ENCODE measurements around the gene CCM2.

DNA sequence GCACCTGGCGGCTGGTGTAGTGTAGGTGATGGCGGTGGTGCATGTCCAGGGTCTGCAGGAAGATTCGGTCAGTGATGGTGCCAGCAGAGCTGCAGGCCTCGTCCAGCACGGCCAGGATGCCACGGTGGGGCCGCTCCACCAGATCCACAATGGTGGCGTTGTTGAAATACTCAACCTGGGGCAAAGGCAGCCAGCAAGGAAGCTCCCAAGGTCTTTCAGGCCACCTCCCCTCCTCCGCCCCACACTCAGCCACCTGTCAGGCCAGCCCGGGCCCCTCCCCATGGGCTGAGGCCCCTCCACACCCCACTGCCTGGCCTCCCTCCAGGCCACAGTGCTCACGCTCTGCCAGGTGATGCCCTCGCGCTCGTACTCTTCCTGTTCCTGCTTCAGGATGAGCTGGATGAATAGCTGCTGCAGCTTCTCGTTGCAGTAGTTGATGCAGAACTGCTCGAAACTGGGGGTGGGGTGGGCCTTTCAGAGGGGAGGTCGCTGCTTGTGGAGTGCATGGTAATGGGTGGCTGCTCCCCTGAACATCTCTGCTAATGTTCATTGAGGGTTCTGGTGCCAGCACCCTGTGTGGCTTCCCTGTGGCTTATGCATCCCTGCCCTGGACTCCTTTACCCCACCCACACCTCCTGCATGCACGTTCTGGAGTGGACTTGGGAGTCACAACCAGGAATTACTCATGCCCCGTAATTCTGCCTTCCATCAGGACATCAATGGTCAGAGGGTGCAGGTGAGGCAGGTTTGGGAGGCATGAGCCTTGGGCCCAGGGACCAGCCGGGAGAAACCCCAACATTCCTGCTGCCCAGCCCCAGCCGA lies 30.1 kb upstream of the CCM2 start:
- TF ChIP-seq CTCF (IDR thresholded peaks at IDR 0.05; ENCODE audit: poor library complexity, severe bottlenecking) (no peak), SMC3 (conservative IDR thresholded peaks at IDR 0.05; ENCODE audit: poor library complexity) (no peak), TAF1 (IDR thresholded peaks at IDR 0.05; ENCODE audit: low read depth) (no peak)
